Left ventricle myocardium inferior (tissue), 1 donor: Measurements from ENCODE around the gene MYOZ2. TPM values are rescaled to one million over a fixed set of nuclear protein-coding genes. Genes with fewer than 3 reads are reported as not detected.

Experiments
- DNase-seq: peaks from one replicate; pipeline ENCODE4 v3.0.0-alpha.2; 2020
- H3K27ac ChIP-seq: fragments of 200-600 bp; replicated peaks from 2 replicates; pipeline ENCODE4 v1.8.0; 2021
- H3K27me3 ChIP-seq: fragments of 200-600 bp; 2 replicates; pipeline ENCODE4 v1.8.0; 2021; ENCODE audit warnings: low read depth
- H3K36me3 ChIP-seq: fragments of 200-600 bp; 2 replicates; pipeline ENCODE4 v1.8.0; 2021
- H3K4me1 ChIP-seq: fragments of 200-600 bp; 2 replicates; pipeline ENCODE4 v1.8.0; 2021
- H3K4me3 ChIP-seq: fragments of 200-600 bp; 2 replicates; pipeline ENCODE4 v1.8.0; 2021; ENCODE audit warnings: mild to moderate bottlenecking, moderate library complexity
- H3K9me3 ChIP-seq: fragments of 200-600 bp; replicated peaks from 2 replicates; pipeline ENCODE4 v1.8.0; 2021
- CTCF ChIP-seq: fragments of 200-600 bp; IDR thresholded peaks from 2 replicates; pipeline ENCODE4 v1.8.0; 2021; ENCODE audit warnings: antibody characterized with exemption, mild to moderate bottlenecking, borderline replicate concordance
- intact Hi-C: fragments of 100-400 bp; cut with micrococcal nuclease; formaldehyde crosslinking; loops from one replicate; pipeline ENCODE4 v1.11.0; 2022
- total RNA-seq: library from RNA; stranded (reverse); fragmentation: NEBNext Ultra II Directional; extraction: Animal tissue kit (Norgen Biotek cat#: 25700); gene quantifications from one replicate; pipeline ENCODE4 v1.2.1, GENCODE V29; 2021
- donor health status: DM: no; HTN: yes; CAD: no; lungs with severe emphysema.

Gene MYOZ2
- total RNA-seq, 1 donor from 2014 or later = 843 TPM

- Histone ChIP-seq H3K27me3 (no peaks in the 10 kb centered on the region), H3K9me3 (peaks cover 15% of the 10 kb centered on the region), H3K36me3 (peaks cover 73% of the 10 kb centered on the region), H3K4me1 (peaks cover 38% of the 10 kb centered on the region), H3K4me3 (no peak overlapping the region), H3K27ac (no peak overlapping the region)
- DNase-seq = no peak
- intact Hi-C loops = no loop called here
- no peak for TF ChIP-seq CTCF
These were observed 85.8 kb downstream of the MYOZ2 start for GRCh38 chr4:119221412-119221811.

DNA sequence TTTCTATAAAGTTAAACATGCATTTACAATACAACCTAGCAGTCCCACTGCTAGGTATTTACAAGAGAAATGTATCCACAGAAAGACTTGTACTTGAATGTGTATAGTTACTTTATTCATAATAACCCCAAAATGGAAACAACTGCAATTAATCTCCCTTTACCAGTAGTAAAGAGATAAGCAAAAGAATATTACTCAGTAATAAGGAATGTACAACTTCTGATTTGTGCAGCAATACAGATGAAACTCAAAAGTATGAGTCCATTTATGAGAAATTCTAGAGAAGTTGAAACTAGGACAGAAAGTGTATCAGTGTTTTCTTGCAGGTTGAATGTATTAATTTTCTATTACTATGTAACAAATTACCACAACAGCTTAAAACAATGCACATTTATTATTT lies 92.1 kb downstream of the MYOZ2 start:
- no peaks in the 10 kb centered on the region for H3K27me3 ChIP-seq
- H3K4me3 ChIP-seq = no peak overlapping the region
- DNase-seq = no peak
- no peak overlapping the region for H3K27ac ChIP-seq
- no peak for TF ChIP-seq CTCF
- H3K9me3 ChIP-seq = peaks cover 10% of the 10 kb centered on the region
- intact Hi-C loops = no loop called here
- peaks cover 35% of the 10 kb centered on the region for H3K4me1 ChIP-seq
- peaks cover 34% of the 10 kb centered on the region for H3K36me3 ChIP-seq

- no peak overlapping the region for H3K27ac ChIP-seq
- no peak for DNase-seq
- no peaks in the 10 kb centered on the region for H3K27me3 ChIP-seq
- H3K4me3 ChIP-seq = no peak overlapping the region
- H3K36me3 ChIP-seq = peaks cover 34% of the 10 kb centered on the region
- H3K4me1 ChIP-seq = peaks cover 42% of the 10 kb centered on the region
- peaks cover 10% of the 10 kb centered on the region for H3K9me3 ChIP-seq
- no peak for TF ChIP-seq CTCF
- intact Hi-C loops = no loop called here
These were observed 92.8 kb downstream of the MYOZ2 start for GRCh38 chr4:119228406-119228805.

GRCh38 chr4:119229908-119230687 lies 94.5 kb downstream of the MYOZ2 start:
- DNase-seq = no peak
- H3K27ac ChIP-seq = peak overlapping the region; percentile 23
- intact Hi-C loops = no loop called here
- H3K4me1 ChIP-seq = peaks cover 52% of the 10 kb centered on the region
- H3K36me3 ChIP-seq = peaks cover 19% of the 10 kb centered on the region
- H3K4me3 ChIP-seq = no peak overlapping the region
- TF ChIP-seq CTCF = no peak
- peaks cover 2% of the 10 kb centered on the region for H3K9me3 ChIP-seq
- H3K27me3 ChIP-seq = no peaks in the 10 kb centered on the region

DNA sequence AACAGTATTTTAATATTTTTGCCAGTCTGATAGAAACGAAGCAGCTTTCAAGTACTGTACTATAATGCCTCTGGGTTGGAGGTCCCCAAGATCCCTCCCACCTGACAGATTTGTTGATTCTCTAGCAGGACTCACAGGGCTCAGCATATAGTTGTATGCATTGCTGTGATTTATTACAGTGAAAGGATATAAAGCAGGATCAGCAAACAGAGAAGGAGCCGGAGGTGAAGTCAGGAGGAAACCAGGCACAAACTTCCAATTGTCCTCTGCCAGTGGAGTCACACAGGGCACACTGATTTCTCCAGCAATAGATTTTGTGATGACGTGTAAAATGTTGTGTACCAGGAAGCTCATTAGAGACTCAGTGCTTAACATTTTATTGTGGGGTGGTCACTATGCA lies 95.9 kb downstream of the MYOZ2 start:
- TF ChIP-seq CTCF = no peak

More for the DNA sequence above, 95.9 kb downstream of the MYOZ2 start:
- DNase-seq = no peak
- peak overlapping the region; percentile 11 for H3K27ac ChIP-seq
- H3K4me1 ChIP-seq = peaks cover 52% of the 10 kb centered on the region
- H3K9me3 ChIP-seq = no peaks in the 10 kb centered on the region
- peaks cover 23% of the 10 kb centered on the region for H3K36me3 ChIP-seq
- intact Hi-C loops = no loop called here
- H3K4me3 ChIP-seq = no peak overlapping the region
- H3K27me3 ChIP-seq = no peaks in the 10 kb centered on the region
